HAP-1 (cell line): Measurements from ENCODE around the gene CYCS.
A peak's percentile ranks its signal among the peaks of the same experiment; 100 is the strongest.
"Not testable (repeated sequence)": the region's sequence is repeated elsewhere in the genome, so short reads cannot be mapped to it uniquely, and the experiment has no call there.

Experiments
- DNase-seq, 2 experiments: peaks; one replicate each; pipeline ENCODE4 v3.0.0-alpha.2; 2016 to 2020; ENCODE audit warnings: low spot score in 2 of 2
- H3K27me3 ChIP-seq: fragments of 250-450 bp; sonication (Bioruptor Pico); 2 replicates; pipeline ENCODE4 v1.5.1; 2020; ENCODE audit warnings: low read depth, mild to moderate bottlenecking, moderate library complexity
- H3K36me3 ChIP-seq: fragments of 250-450 bp; sonication (Bioruptor Pico); replicated peaks from 2 replicates; pipeline ENCODE4 v1.5.1; 2020; ENCODE audit warnings: mild to moderate bottlenecking
- H3K4me1 ChIP-seq: fragments of 250-450 bp; sonication (Bioruptor Pico); 2 replicates; pipeline ENCODE4 v1.5.1; 2020; ENCODE audit warnings: mild to moderate bottlenecking
- H3K4me3 ChIP-seq: fragments of 250-450 bp; sonication (Bioruptor Pico); 2 replicates; pipeline ENCODE4 v1.5.1; 2020; ENCODE audit warnings: mild to moderate bottlenecking, moderate library complexity
- H3K9me3 ChIP-seq: fragments of 250-450 bp; sonication (Bioruptor Pico); 2 replicates; pipeline ENCODE4 v1.5.1; 2020; ENCODE audit warnings: mild to moderate bottlenecking, moderate library complexity
- in situ Hi-C: fragments of 300-500 bp; cut with MboI; formaldehyde crosslinking; loops from 3 replicates; pipeline ENCODE4 v1.14.3; 2020; ENCODE audit warnings: low sequenced_read_pairs, inconsistent platforms, mixed read lengths

The CYCS gene

DNA sequence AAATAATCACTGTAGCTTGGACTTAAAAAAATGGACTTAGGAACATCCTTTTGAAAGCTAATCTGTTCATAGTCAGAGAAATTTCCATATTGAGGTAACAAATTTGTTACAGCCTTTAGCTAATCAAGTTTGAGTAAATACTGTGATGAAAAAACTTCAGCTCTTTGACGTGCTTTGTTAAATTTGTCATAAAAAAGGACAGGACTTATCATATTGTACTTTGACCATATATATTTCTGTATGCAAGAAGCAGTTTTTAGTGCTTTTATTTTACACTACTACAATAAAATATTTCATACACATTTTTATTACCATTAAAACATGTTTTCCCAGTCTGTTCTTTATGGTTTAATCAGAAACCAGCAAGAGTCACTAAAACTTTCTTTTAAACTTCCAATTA lies 14.5 kb upstream of the CYCS start:
- in situ Hi-C loops: no loop called here
- H3K27me3 ChIP-seq: no peaks in the 10 kb centered on the region
- no peak overlapping the region for H3K4me3 ChIP-seq
- no peaks in the 10 kb centered on the region; the same call in 1 of the 2 replicates for H3K36me3 ChIP-seq
- DNase-seq: no peak
- H3K4me1 ChIP-seq: no peaks in the 10 kb centered on the region; the same call in 1 of the 2 replicates
- H3K9me3 ChIP-seq: no peaks in the 10 kb centered on the region

DNA sequence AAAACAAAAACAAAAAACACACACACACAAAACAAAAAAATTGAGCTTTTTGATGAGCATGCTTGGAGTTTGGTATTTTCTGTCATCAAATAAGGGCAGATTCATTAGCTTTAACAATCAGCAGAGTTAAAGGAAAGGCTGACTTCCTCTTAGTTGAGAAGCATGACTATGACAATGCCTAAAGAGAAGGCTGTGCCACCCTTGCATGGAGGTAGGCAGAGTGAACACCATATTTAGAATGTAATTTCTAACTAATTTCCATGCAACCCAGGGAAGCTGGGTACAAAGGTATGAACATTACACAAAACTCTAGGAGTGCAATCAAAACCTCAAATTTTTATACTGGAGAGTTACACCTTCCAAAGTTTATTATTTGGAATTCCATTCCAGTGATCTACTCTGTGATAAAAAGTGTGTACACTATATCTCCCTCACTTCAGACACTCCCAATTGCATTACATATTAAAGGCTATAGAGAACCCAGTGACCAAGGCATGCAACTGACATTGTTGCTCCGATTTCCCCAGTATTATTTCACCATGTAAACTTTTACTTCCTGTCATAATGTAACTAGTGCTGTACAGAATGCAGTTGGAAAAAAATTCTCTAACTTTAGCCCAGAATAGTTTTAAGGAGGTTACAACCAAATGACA lies 9.4 kb upstream of the CYCS start:
- H3K9me3 ChIP-seq: no peaks in the 10 kb centered on the region
- H3K36me3 ChIP-seq: no peaks in the 10 kb centered on the region
- H3K4me3 ChIP-seq: no peak overlapping the region
- in situ Hi-C loops: no loop called here
- H3K27me3 ChIP-seq: no peaks in the 10 kb centered on the region
- peaks cover 3% of the 10 kb centered on the region; the same call in 1 of the 2 replicates for H3K4me1 ChIP-seq
- DNase-seq: no peak

DNA sequence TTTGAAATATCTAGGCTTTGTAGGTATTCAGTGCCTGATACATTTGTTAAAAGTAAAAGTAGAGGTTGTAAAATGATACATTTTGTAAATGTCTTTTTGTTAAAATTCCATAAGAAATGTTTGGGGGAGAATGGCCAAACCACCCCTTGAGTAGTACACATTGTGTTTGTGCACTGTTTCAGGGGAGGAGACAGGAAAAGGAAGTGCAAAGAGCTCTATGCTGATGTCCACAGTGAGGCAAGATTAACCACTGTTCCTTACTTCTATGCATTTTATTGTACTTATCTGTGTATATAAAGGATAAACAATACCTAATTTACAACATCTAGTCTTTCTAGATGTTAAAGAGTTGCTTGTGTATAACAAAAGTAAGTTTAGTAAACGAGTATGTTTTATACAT lies 7.4 kb upstream of the CYCS start:
- in situ Hi-C loops: no loop called here
- no peak for DNase-seq

DNA sequence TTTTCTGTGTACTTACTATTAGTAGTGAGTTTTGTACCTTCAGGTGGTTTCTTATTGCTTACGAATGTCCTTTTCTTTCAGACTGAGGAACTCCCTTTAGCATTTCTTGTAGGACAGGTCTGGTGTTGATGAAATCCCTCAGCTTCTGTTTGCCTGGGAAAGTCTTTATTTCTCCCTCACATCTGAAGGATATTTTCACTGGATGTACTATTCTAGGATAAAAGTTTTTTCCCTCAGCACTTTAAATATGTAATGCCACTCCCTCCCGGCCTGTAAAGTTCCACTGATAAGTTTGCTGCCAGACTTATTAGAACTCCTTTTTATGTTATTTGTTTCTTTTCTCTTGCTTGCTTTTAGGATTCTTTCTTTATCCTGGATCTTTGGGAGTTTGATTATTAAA lies 1.7 kb upstream of the CYCS start:
- Histone ChIP-seq H3K9me3 (no peaks in the 10 kb centered on the region), H3K4me1 (peaks cover 9% of the 10 kb centered on the region), H3K4me3 (no peak overlapping the region), H3K27me3 (no peaks in the 10 kb centered on the region), H3K36me3 (peaks cover 29% of the 10 kb centered on the region)
- DNase-seq: no peak
- in situ Hi-C loops: no loop called here

More for the DNA sequence above, 7.4 kb upstream of the CYCS start:
- H3K4me1 ChIP-seq: peaks cover 3% of the 10 kb centered on the region; the same call in 1 of the 2 replicates
- no peak overlapping the region for H3K4me3 ChIP-seq
- no peaks in the 10 kb centered on the region for H3K36me3 ChIP-seq
- H3K27me3 ChIP-seq: no peaks in the 10 kb centered on the region
- H3K9me3 ChIP-seq: no peaks in the 10 kb centered on the region

DNA sequence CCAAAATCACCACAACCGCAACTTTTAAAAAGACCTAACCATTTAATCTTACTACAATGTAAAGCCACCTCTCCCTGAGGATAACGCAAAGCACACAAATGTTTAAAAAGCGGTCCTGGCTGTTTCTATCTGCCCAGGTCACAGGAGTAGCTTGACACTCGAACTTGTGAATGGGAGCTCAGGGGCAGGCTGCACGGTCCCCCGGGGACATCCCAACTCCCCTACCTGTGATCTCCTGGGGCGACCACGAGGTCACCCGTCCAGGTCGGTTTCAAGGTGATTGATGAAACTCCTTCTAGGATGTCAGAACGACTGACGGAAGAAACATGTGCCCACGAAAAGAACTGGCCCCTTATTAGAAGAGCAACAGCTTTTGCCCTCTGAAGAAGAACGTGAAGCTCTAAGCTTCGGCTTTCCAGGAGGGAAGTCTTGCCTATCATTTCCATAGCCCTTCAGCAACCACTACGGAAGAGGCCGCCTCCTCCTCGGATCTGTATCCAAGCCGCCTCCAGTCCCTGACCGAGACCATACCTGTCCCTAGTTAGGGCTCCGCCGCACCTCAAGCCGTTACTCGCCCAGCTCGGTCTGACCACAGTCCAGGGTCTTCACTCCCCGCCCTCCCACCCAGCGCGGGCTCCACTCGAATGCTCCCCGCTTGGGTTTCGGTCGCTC lies 459 bp downstream of the CYCS start:
- peak overlapping the region; percentile 80 for H3K4me3 ChIP-seq
- in situ Hi-C loops: no loop called here
- H3K9me3 ChIP-seq: no peaks in the 10 kb centered on the region
- peaks cover 9% of the 10 kb centered on the region for H3K4me1 ChIP-seq
- H3K36me3 ChIP-seq: peaks cover 50% of the 10 kb centered on the region
- DNase-seq: no peak
- H3K27me3 ChIP-seq: no peaks in the 10 kb centered on the region

DNA sequence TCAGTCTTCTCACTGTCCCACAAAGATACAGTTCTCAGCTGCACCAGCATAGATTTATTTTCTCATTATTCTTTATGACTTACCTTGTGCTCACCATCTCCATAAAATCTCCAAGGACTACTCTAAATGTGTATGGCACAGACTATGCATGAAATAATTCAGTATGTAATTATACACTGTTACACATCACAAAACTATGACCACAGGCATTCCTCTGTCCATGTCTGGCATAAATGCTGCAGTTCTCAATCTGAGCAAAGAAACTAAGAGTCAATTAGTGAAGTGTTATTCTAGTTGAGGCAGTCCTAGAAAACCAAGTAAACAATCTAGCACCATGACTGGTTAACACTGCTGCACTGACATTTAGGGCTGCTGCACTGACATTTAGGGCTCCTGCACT lies 2.7 kb downstream of the CYCS start:
- H3K4me3 ChIP-seq: no peak overlapping the region
- in situ Hi-C loops: no loop called here
- no peaks in the 10 kb centered on the region for H3K27me3 ChIP-seq
- H3K36me3 ChIP-seq: peaks cover 59% of the 10 kb centered on the region
- peaks cover 9% of the 10 kb centered on the region for H3K4me1 ChIP-seq
- H3K9me3 ChIP-seq: no peaks in the 10 kb centered on the region
- no peak for DNase-seq

DNA sequence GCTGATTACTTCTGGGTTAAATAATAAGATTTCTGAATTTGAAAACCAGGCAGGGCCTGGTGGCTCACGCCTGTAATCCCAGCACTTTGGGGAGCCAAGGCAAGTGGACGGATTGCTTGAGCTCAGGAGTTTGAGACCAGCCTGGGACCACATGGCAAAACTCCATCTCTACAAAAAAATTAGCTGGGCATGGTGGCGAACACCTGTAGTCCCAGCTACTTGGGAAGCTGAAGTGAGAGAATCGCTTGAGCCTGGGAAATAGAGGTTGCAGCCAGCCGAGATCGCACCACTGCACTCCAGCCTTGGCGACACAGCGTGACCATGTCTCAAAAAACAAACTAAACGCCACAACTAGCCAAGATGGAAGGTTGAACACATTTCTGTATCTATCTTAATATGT lies 3.5 kb downstream of the CYCS start:
- in situ Hi-C loops: no loop called here
- Histone ChIP-seq H3K27me3 (no peaks in the 10 kb centered on the region), H3K4me1 (peaks cover 9% of the 10 kb centered on the region), H3K36me3 (peaks cover 59% of the 10 kb centered on the region), H3K9me3 (no peaks in the 10 kb centered on the region), H3K4me3 (no peak overlapping the region)
- DNase-seq: no peak

DNA sequence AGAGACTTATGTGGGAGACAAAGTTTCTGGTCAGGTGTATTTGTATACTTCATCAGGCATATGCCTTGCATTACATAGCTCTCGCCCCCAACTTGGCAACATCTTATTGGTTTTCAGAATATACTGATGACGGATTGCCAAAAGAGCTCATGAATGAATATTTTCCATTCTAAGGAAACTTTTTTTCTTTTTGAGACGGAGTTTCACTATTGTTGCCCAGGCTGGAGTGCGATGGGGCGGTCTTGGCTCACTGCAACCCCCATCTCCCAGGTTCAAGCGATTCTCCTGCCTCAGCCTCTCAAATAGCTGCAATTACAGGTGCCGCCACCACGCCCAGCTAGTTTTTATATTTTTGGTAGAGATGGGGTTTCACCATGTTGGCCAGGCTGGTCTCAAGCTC lies 6.0 kb downstream of the CYCS start:
- in situ Hi-C loops: no loop called here
- Histone ChIP-seq H3K4me3 (no peak overlapping the region), H3K36me3 (peaks cover 52% of the 10 kb centered on the region)

DNA sequence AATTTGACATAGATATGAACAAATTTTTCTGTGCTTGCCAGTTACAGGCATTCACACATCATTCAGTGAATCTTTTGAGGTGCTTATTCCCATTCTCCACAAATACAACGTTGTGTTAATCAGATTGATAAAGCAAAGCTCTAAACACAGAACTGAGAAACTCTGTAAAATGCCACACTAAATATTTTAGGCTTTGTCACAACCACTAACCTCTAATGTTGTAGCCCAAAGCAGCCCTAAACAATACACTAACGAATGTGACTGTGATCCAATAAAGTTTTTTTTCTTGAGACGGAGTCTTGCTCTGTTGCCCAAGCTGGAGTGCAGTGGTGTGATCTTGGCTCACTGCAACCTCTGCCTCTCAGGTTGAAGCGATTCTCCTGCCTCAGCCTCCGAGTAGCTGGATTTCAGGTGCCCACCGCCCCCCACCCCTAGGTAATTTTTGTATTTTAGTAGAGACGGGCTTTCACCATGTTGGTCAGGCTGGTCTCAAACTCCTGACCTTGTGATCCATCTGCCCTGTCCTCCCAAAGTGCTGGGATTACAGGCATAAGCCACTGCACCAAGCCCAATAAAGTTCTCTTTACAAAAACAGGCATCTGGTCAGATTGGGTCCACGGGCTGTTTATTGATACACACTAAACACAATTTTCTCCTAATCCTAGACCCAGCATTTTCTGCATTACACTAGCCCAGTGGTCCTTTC lies 6.9 kb downstream of the CYCS start:
- no peak overlapping the region for H3K4me3 ChIP-seq
- peaks cover 5% of the 10 kb centered on the region for H3K4me1 ChIP-seq
- H3K27me3 ChIP-seq: no peaks in the 10 kb centered on the region
- no peaks in the 10 kb centered on the region for H3K9me3 ChIP-seq
- no peak for DNase-seq
- in situ Hi-C loops: no loop called here
- peaks cover 45% of the 10 kb centered on the region for H3K36me3 ChIP-seq

More for the DNA sequence above, 6.0 kb downstream of the CYCS start:
- Histone ChIP-seq H3K4me1 (peaks cover 6% of the 10 kb centered on the region), H3K27me3 (no peaks in the 10 kb centered on the region), H3K9me3 (no peaks in the 10 kb centered on the region)
- DNase-seq: no peak

DNA sequence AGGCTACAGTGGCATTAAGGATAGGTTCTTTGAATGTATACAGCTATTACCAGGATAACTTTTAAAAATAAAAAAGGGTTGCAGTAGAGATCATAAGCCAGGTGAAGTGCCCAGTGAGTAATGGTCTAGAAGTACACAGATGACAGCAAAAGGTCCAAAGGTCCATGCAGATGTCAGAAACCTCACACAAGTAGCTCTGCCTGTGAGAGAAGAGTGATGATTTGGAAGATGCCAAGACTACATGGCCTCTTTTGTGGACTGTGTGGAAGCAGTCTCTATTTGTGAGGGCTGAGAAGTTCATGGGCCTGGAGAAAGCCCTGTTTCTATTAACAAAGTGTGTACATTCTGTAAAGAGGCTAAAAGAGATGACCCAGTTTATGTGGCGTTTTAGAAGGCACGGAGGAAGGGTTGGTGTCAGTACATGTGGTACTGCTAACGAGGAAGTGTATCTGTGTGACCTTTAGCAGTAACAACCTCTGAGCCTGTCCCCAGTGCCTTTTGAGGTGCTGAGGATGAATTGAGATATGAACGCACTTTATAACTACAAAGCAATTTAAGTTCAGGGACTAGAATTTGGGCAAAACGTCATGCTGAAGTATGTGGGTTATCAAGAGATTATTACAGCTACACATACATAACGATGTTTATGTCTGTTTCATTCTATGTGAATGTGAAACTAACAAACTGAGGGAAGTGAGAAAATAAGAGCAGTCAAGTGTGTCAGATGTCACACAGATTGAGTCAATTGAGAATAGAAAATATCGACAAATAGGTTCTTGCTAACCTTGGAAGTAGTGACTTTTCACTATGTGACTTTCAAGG lies 7.6 kb downstream of the CYCS start:
- in situ Hi-C loops: no loop called here
- Histone ChIP-seq H3K36me3 (peaks cover 37% of the 10 kb centered on the region), H3K9me3 (no peaks in the 10 kb centered on the region), H3K27me3 (no peaks in the 10 kb centered on the region), H3K4me1 (peaks cover 3% of the 10 kb centered on the region), H3K4me3 (no peak overlapping the region)
- no peak for DNase-seq

DNA sequence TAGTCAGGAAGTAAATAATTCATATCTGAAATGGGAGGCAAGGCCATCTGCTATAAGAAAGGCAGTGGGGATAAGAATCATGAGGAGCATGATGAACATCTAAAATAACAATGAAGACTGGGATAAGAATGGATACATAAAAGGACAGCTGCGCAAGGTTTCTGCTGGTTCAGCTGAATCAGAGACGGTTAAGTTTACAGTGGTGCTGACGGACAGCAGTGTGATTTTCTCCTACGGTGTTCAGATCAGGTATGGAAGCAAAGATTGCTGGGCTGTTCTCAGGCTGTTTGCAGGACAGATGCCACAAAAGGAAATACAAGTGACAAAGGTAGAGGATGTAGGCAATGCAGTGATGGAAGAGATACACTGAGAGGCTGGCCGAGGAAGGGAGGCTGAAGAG lies 8.4 kb downstream of the CYCS start:
- DNase-seq: no peak
- Histone ChIP-seq H3K36me3 (peaks cover 29% of the 10 kb centered on the region), H3K4me3 (no peak overlapping the region), H3K9me3 (no peaks in the 10 kb centered on the region), H3K4me1 (no peaks in the 10 kb centered on the region; the same call in 1 of the 2 replicates), H3K27me3 (no peaks in the 10 kb centered on the region)
- in situ Hi-C loops: no loop called here

DNA sequence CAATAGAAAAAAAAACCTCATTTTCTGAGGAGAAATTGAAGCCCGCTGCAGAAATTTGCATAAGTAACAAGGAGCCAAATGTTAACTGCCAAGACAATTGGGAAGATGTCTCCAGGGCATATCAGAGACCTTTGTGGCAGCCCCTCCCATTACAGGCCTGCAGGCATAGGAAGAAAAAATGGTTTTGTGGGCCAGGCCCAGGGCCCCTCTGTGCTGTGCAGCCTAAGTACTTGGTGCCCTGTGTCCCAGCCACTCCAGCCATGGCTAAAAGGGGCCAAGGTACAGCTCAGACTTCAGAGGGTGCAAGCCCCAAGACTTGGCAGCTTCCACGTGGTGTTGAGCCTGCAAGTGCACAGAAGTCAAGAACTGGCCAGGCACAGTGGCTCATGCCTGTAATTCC lies 14.5 kb downstream of the CYCS start:
- in situ Hi-C loops, DNase-seq, H3K4me3 ChIP-seq, H3K27me3 ChIP-seq, H3K36me3 ChIP-seq, H3K9me3 ChIP-seq, H3K4me1 ChIP-seq: not testable (repeated sequence)

DNA sequence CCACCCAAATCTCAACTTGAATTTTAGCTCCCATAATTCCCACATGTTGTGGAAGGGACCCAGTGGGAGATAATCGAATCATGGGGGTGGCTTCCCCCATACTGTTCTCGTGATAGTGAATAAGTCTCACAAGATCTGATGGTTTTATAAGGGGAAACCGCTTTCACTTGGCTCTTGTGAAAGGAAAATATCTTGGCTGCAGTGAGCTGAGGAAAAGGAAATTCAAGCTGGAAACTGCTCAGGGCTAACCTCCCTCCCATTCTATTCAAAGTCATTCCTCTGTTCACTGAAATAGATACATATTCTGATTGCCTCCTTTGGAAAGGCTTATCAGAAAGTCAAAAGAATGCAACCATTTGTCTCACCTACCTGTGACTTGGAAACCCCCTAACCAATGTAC lies 15.8 kb downstream of the CYCS start:
- no peaks in the 10 kb centered on the region for H3K4me1 ChIP-seq
- no peak overlapping the region for H3K4me3 ChIP-seq
- in situ Hi-C loops: no loop called here

More for the DNA sequence above, 15.8 kb downstream of the CYCS start:
- H3K36me3 ChIP-seq: no peaks in the 10 kb centered on the region
- H3K9me3 ChIP-seq: peaks cover 3% of the 10 kb centered on the region; the same call in 1 of the 2 replicates
- no peak for DNase-seq
- H3K27me3 ChIP-seq: no peaks in the 10 kb centered on the region
